ENCODE results near the gene ASCL2.

DNA sequence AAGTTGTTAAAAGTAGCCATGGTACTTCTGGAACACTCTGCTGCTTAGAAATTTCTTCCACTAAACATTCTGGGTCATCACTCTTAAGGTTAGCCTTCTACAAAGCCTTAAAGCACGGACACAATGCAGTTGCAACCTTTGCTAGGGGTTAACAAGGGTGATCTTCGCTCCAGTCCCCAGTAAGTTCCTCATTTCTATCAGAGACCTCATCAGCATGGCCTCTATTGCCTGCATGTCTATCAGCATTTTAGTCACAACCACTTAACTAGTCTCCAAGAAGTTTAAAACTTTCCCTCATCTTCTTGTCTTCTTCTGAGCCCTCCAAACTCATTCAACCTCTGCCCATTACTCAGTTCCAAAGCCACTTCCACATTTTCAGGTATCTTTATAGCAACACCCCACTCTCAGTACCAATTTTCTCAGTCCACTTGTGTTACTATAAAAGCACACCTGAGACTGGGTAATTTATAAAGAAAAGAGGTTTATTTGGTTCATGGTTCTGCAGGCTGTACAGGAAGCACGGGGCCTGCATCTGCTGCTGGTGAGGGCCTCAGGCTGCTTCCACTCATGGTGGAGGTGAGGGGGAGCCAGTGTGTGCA is 50.1 kb downstream of the ASCL2 start:
- TF ChIP-seq, protein P1, sequence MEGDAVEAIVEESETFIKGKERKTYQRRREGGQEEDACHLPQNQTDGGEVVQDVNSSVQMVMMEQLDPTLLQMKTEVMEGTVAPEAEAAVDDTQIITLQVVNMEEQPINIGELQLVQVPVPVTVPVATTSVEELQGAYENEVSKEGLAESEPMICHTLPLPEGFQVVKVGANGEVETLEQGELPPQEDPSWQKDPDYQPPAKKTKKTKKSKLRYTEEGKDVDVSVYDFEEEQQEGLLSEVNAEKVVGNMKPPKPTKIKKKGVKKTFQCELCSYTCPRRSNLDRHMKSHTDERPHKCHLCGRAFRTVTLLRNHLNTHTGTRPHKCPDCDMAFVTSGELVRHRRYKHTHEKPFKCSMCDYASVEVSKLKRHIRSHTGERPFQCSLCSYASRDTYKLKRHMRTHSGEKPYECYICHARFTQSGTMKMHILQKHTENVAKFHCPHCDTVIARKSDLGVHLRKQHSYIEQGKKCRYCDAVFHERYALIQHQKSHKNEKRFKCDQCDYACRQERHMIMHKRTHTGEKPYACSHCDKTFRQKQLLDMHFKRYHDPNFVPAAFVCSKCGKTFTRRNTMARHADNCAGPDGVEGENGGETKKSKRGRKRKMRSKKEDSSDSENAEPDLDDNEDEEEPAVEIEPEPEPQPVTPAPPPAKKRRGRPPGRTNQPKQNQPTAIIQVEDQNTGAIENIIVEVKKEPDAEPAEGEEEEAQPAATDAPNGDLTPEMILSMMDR (IDR thresholded peaks at IDR 0.05): no peak
- TF ChIP-seq POLR2A (IDR thresholded peaks at IDR 0.05): no peak
